A549 (cell line): ENCODE data around the gene KLHL24. TPM values are rescaled to one million over a fixed set of nuclear protein-coding genes. Genes with fewer than 3 reads are reported as not detected.
A peak's percentile ranks its signal among the peaks of the same experiment; 100 is the strongest.
"Not testable (repeated sequence)": the region's sequence is repeated elsewhere in the genome, so short reads cannot be mapped to it uniquely, and the experiment has no call there.

ENCODE experiments used
- ATAC-seq, 2 experiments: fragments of 200-7000 bp in 1 of 2; fragments of >200 bp in 1 of 2; cut with Nextera tagmentation in 1 of 2; cut with Tn5 transposase in 1 of 2; 3 replicates each; pipeline versions ENCODE4 v1.8.0 to v1.9.1; 2018 to 2020; ENCODE audit warnings: mild to moderate bottlenecking in 1 of 2, moderate library complexity in 1 of 2
- CTCF ChIA-PET: fragments of 300-600 bp; sonication (Branson Sonifier 250); formaldehyde crosslinking; extraction: SDS; loops from one replicate; lab custom pipeline; 2021; ENCODE audit warnings: antibody characterized with exemption, inconsistent platforms; lab: Yijun Ruan, JAX
- POLR2A ChIA-PET: fragments of 350-600 bp; formaldehyde crosslinking; extraction: SDS; loops from one replicate; lab custom pipeline; 2021; ENCODE audit warnings: antibody characterized with exemption, inconsistent platforms; lab: Yijun Ruan, JAX
- DNase-seq, 2 experiments: peaks; one replicate each; pipeline versions ENCODE4 v3.0.0 to v3.0.0-alpha.2; 2011 to 2016; ENCODE audit warnings: low read depth in 1 of 2, low spot score in 1 of 2
- FAIRE-seq: peaks from 2 replicates; lab custom pipeline; 2011; peaks lifted over from hg19 to GRCh38; lab: Jason Lieb, UNC
- H3K27ac ChIP-seq, 2 experiments: fragments of >200 bp; sonication (Bioruptor Twin); formaldehyde crosslinking; 3 replicates each; pipeline ENCODE4 v1.5.1; 2016 to 2017
- H3K4me1 ChIP-seq: fragments of >200 bp; sonication (Bioruptor Twin); formaldehyde crosslinking; 3 replicates; pipeline ENCODE4 v1.6.1; 2016
- H3K4me2 ChIP-seq: fragments of >200 bp; sonication (Bioruptor Twin); formaldehyde crosslinking; 3 replicates; pipeline ENCODE4 v1.6.1; 2016
- H3K4me3 ChIP-seq: fragments of >200 bp; sonication (Bioruptor Twin); formaldehyde crosslinking; 3 replicates; pipeline ENCODE4 v1.5.1; 2016
- H3K9me3 ChIP-seq: fragments of >200 bp; sonication (Bioruptor Twin); formaldehyde crosslinking; 3 replicates; pipeline ENCODE4 v1.6.1; 2016
- BCL3 ChIP-seq: fragments of >200 bp; sonication (Bioruptor Twin); formaldehyde crosslinking; IDR thresholded peaks from 3 replicates; pipeline ENCODE4 v1.6.1; 2016
- BHLHE40 ChIP-seq: IDR thresholded peaks from 2 replicates; pipeline ENCODE4 v1.6.1; 2012; ENCODE audit warnings: low read depth, low read length, inconsistent platforms
- E2F6 ChIP-seq: IDR thresholded peaks from 2 replicates; pipeline ENCODE4 v1.6.1; 2012; ENCODE audit warnings: low read depth, borderline replicate concordance
- ELK1 ChIP-seq: fragments of 150-350 bp; IDR thresholded peaks from 2 replicates; pipeline ENCODE4 v1.6.1; 2014; ENCODE audit warnings: low read depth, mild to moderate bottlenecking, low read length
- ESRRA ChIP-seq: fragments of 150-350 bp; IDR thresholded peaks from 2 replicates; pipeline ENCODE4 v1.6.1; 2014; ENCODE audit warnings: mild to moderate bottlenecking, low read length, borderline replicate concordance
- GATA3 ChIP-seq: IDR thresholded peaks from 2 replicates; pipeline ENCODE4 v1.6.1; 2012; ENCODE audit warnings: borderline replicate concordance
- JUNB ChIP-seq: fragments of >200 bp; sonication (Bioruptor Twin); formaldehyde crosslinking; IDR thresholded peaks from 2 replicates; pipeline ENCODE4 v1.6.1; 2016
- KDM1A ChIP-seq: fragments of 200-600 bp; sonication (generic); IDR thresholded peaks from 2 replicates; pipeline ENCODE4 v1.6.1; 2016; ENCODE audit warnings: low read depth, mild to moderate bottlenecking
- MAFK ChIP-seq: fragments of 450-650 bp; IDR thresholded peaks from 2 replicates; pipeline ENCODE4 v1.6.1; 2014; ENCODE audit not compliant: partially characterized antibody
- MYC ChIP-seq: IDR thresholded peaks from 2 replicates; pipeline ENCODE4 v1.6.1; 2012; ENCODE audit warnings: mild to moderate bottlenecking, inconsistent platforms, low read length, improper control_type of control experiment, borderline replicate concordance
- NPAS2 ChIP-seq: fragments of 250-450 bp; sonication (Bioruptor Pico); IDR thresholded peaks from 2 replicates; pipeline ENCODE4 v1.8.0; 2022; ENCODE audit warnings: mild to moderate bottlenecking, moderate library complexity, borderline replicate concordance
- NR3C1 ChIP-seq: fragments of >200 bp; sonication (Bioruptor Twin); formaldehyde crosslinking; IDR thresholded peaks from 3 replicates; pipeline ENCODE4 v1.6.1; 2017
- POLR2A ChIP-seq: IDR thresholded peaks from 2 replicates; pipeline ENCODE4 v1.6.1; 2012; ENCODE audit warnings: mild to moderate bottlenecking, low read length
- RARB ChIP-seq: fragments of 250-450 bp; sonication (Bioruptor Pico); IDR thresholded peaks from 2 replicates; pipeline ENCODE4 v1.8.0; 2021; ENCODE audit warnings: mild to moderate bottlenecking, moderate library complexity
- RCOR1 ChIP-seq: fragments of 150-350 bp; IDR thresholded peaks from 2 replicates; pipeline ENCODE4 v1.6.1; 2014; ENCODE audit warnings: antibody characterized with exemption, low read length, low read depth
- REST ChIP-seq: fragments of 200-600 bp; sonication (generic); IDR thresholded peaks from 2 replicates; pipeline ENCODE4 v1.6.1; 2016; ENCODE audit warnings: antibody characterized with exemption, mild to moderate bottlenecking, moderate library complexity
- RFX5 ChIP-seq: fragments of 450-650 bp; IDR thresholded peaks from 2 replicates; pipeline ENCODE4 v1.7.1; 2014; ENCODE audit warnings: antibody characterized with exemption, mild to moderate bottlenecking, moderate library complexity
- RNF2 ChIP-seq: fragments of 200-600 bp; sonication (generic); IDR thresholded peaks from 2 replicates; pipeline ENCODE4 v1.6.1; 2016; ENCODE audit warnings: low read depth, mild to moderate bottlenecking, antibody characterized with exemption, moderate library complexity, borderline replicate concordance
- SMC3 ChIP-seq: fragments of >200 bp; sonication (Bioruptor Twin); formaldehyde crosslinking; IDR thresholded peaks from 3 replicates; pipeline ENCODE4 v1.6.1; 2018; ENCODE audit warnings: inconsistent platforms
- TFCP2L1 ChIP-seq: fragments of 250-450 bp; sonication (Bioruptor Pico); IDR thresholded peaks from 2 replicates; pipeline ENCODE4 v1.5.0; 2021; ENCODE audit warnings: mild to moderate bottlenecking
- ZC3H11A ChIP-seq: fragments of 450-650 bp; IDR thresholded peaks from 2 replicates; pipeline ENCODE4 v1.6.1; 2014; ENCODE audit warnings: antibody characterized with exemption, mild to moderate bottlenecking
- ZNF302 ChIP-seq: fragments of 250-450 bp; sonication (Bioruptor Pico); IDR thresholded peaks from 2 replicates; pipeline ENCODE4 v1.9.0; 2021; ENCODE audit warnings: inconsistent platforms, mild to moderate bottlenecking, moderate library complexity
- ZSCAN20 ChIP-seq: fragments of 250-450 bp; sonication (Bioruptor Pico); IDR thresholded peaks from 2 replicates; pipeline ENCODE4 v1.8.0; 2022; ENCODE audit warnings: mild to moderate bottlenecking, moderate library complexity
- WGBS: methylation state at CpG from one replicate; pipeline ENCODE4 v1.1.6; 2017; ENCODE audit errors: missing lambda C conversion rate; 5-methylcytosine and 5-hydroxymethylcytosine counted together
- polyA plus RNA-seq, 4 experiments: library from polyadenylated mRNA; depleted of rRNA in 3 of 4; stranded (reverse); fragments of >200 nt; fragmentation: RNase III in 1 of 4; extraction: RNeasy Plus Mini Kit Qiagen cat#74134 plus additional on column Dnase treatment in 1 of 4; gene quantifications; 2 replicates in 3 of 4; 3 replicates in 1 of 4; pipeline ENCODE4 v1.2.3, GENCODE V29; 2011 to 2017

Gene KLHL24
- polyA plus RNA-seq, 2 of the 4 experiments (the other 2 are of a cell fraction), result 4.0 to 11.9 TPM

- no peak for TF ChIP-seq ZNF302 (CRISPR knock-in tag)
- TF ChIP-seq NR3C1, result no peak
- no peak for TF ChIP-seq JUNB
- no peak for TF ChIP-seq TFCP2L1
- no peak for TF ChIP-seq ESRRA
- TF ChIP-seq BHLHE40, result no peak
- TF ChIP-seq ZSCAN20 (CRISPR knock-in tag), result no peak
- TF ChIP-seq ELK1, result no peak
- TF ChIP-seq MYC, result no peak
- no peak for TF ChIP-seq KDM1A
- no peak for TF ChIP-seq MAFK
- no peak for TF ChIP-seq POLR2A
- no peak for TF ChIP-seq RARB
- TF ChIP-seq REST, result no peak
- no peak for TF ChIP-seq SMC3
- no peak for TF ChIP-seq BCL3
- TF ChIP-seq RFX5, result no peak
- TF ChIP-seq NPAS2 (CRISPR knock-in tag), result no peak
- TF ChIP-seq RCOR1, result no peak
- no peak for TF ChIP-seq GATA3
- no peaks in the 10 kb centered on the region for H3K4me1 ChIP-seq
- no peaks in the 10 kb centered on the region for H3K9me3 ChIP-seq
- CTCF ChIA-PET, result interaction anchor here (1.1 kb wide), 1 partner anchor 135 kb away, joined by 3 read pairs; no protein-coding TSS in a partner anchor
- DNase-seq (no peak), FAIRE-seq (no peak), ATAC-seq (no peak)
- no peak overlapping the region for H3K4me2 ChIP-seq
- no peak overlapping the region for H3K27ac ChIP-seq
- POLR2A ChIA-PET, result no interaction called here
- no peak overlapping the region for H3K4me3 ChIP-seq
These were observed 3.7 kb upstream of the KLHL24 start for GRCh38 chr3:183631715-183632114.

GRCh38 chr3:183632725-183633124, 2.7 kb upstream of the KLHL24 start:
- POLR2A ChIA-PET, DNase-seq, H3K27ac ChIP-seq, FAIRE-seq, ATAC-seq, H3K4me2 ChIP-seq, H3K9me3 ChIP-seq, H3K4me1 ChIP-seq, H3K4me3 ChIP-seq: not testable (repeated sequence)
- CTCF ChIA-PET, result interaction anchor here (1.1 kb wide), 1 partner anchor 134 kb away, joined by 3 read pairs; no protein-coding TSS in a partner anchor
- 80% methylated on average over 6 of the region's 8 CpGs for WGBS

- Histone ChIP-seq H3K4me3 (peak overlapping the region; percentile 91; the same call in 1 of the 3 replicates), H3K4me1 (peaks cover 4% of the 10 kb centered on the region; the same call in 1 of the 3 replicates), H3K4me2 (peak overlapping the region; percentile 78), H3K27ac (peak overlapping the region; percentile 48 to 85; a peak in 5 of 6 replicates), H3K9me3 (no peaks in the 10 kb centered on the region)
- ATAC-seq, result no peak
- WGBS, result 68% methylated on average over 16 of the region's 16 CpGs
- DNase-seq, result no peak
- ChIA-PET CTCF (interaction anchor here (1.0 kb wide), 1 partner anchor 133 kb away, joined by 3 read pairs; no protein-coding TSS in a partner anchor), POLR2A (interaction anchor here (0.7 to 3.0 kb wide), 2 partner anchors 16 to 63 kb away, joined by 5 to 17 read pairs; partner anchors contain the start of gene YEATS2)
- FAIRE-seq, result no peak
- TF ChIP-seq ZNF302 (CRISPR knock-in tag) (no peak), E2F6 (no peak), ZSCAN20 (CRISPR knock-in tag) (no peak), SMC3 (no peak), KDM1A (no peak), ZC3H11A (no peak), REST (no peak), RNF2 (no peak), BCL3 (no peak)
These were observed 716 bp upstream of the KLHL24 start for GRCh38 chr3:183634707-183635106.
